ENCODE data around the gene CD69.
"Not testable (repeated sequence)": the region's sequence is repeated elsewhere in the genome, so short reads cannot be mapped to it uniquely, and the experiment has no call there.

The CD69 gene

GRCh38 chr12:9750276-9751203, 10.2 kb downstream of the CD69 start:
- peak in 1 of 2 donors; percentile 38 for DNase-seq (ENCODE audit: low read depth in 2 of 2)

GRCh38 chr12:9749640-9750039, 11.1 kb downstream of the CD69 start:
- DNase-seq (ENCODE audit: low read depth in 2 of 2), result no peak

- no peak for DNase-seq (ENCODE audit: low read depth in 2 of 2)
Observed at GRCh38 chr12:9745199-9745598, 15.5 kb downstream of the CD69 start.

GRCh38 chr12:9742661-9743060, 18.0 kb downstream of the CD69 start:
- DNase-seq (ENCODE audit: low read depth in 2 of 2), result no peak

- peak in 1 of 2 donors; percentile 37 for DNase-seq (ENCODE audit: low read depth in 2 of 2)
Observed at GRCh38 chr12:9741726-9742125, 19.0 kb downstream of the CD69 start.

GRCh38 chr12:9740106-9740750, 20.5 kb downstream of the CD69 start:
- DNase-seq (ENCODE audit: low read depth in 2 of 2), result no peak

GRCh38 chr12:9739404-9740105, 21.1 kb downstream of the CD69 start:
- DNase-seq (ENCODE audit: low read depth in 2 of 2), result not testable (repeated sequence)

GRCh38 chr12:9738905-9739304, 21.8 kb downstream of the CD69 start:
- not testable (repeated sequence) for DNase-seq (ENCODE audit: low read depth in 2 of 2)

GRCh38 chr12:9736936-9737705, 23.6 kb downstream of the CD69 start:
- DNase-seq (ENCODE audit: low read depth in 2 of 2), result no peak

GRCh38 chr12:9735601-9736000, 25.1 kb downstream of the CD69 start:
- DNase-seq (ENCODE audit: low read depth in 2 of 2), result no peak

- DNase-seq (ENCODE audit: low read depth in 2 of 2), result no peak
Observed at GRCh38 chr12:9732921-9733461, 27.7 kb downstream of the CD69 start, which contains the start of gene CLECL1. Gene CLECL1, minus strand, starts transcription at chr12:9733097.

- no peak for DNase-seq (ENCODE audit: low read depth in 2 of 2)
Observed at GRCh38 chr12:9731797-9732196, 28.9 kb downstream of the CD69 start.

- no peak for DNase-seq (ENCODE audit: low read depth in 2 of 2)
Observed at GRCh38 chr12:9731393-9731792, 29.3 kb downstream of the CD69 start.

- DNase-seq (ENCODE audit: low read depth in 2 of 2), result no peak
Observed at GRCh38 chr12:9730591-9730990, 30.1 kb downstream of the CD69 start.

- no peak for DNase-seq (ENCODE audit: low read depth in 2 of 2)
Observed at GRCh38 chr12:9730011-9730410, 30.7 kb downstream of the CD69 start.

- no peak for DNase-seq (ENCODE audit: low read depth in 2 of 2)
Observed at GRCh38 chr12:9729082-9729481, 31.6 kb downstream of the CD69 start.

- no peak for DNase-seq (ENCODE audit: low read depth in 2 of 2)
Observed at GRCh38 chr12:9727813-9728212, 32.9 kb downstream of the CD69 start.

GRCh38 chr12:9725213-9725870, 35.4 kb downstream of the CD69 start:
- no peak for DNase-seq (ENCODE audit: low read depth in 2 of 2)

- DNase-seq (ENCODE audit: low read depth in 2 of 2), result no peak
Observed at GRCh38 chr12:9724023-9724422, 36.7 kb downstream of the CD69 start.

GRCh38 chr12:9721394-9722092, 39.2 kb downstream of the CD69 start:
- no peak for DNase-seq (ENCODE audit: low read depth in 2 of 2)
